GM19324 (cell line): ENCODE results near the gene USP24.
"Not testable (repeated sequence)": the region's sequence is repeated elsewhere in the genome, so short reads cannot be mapped to it uniquely, and the experiment has no call there.

Experiments
- ATAC-seq: cut with Tn5 transposase; IDR thresholded peaks from one replicate; pipeline ENCODE4 v1.9.1; 2021; ENCODE audit warnings: mild to moderate bottlenecking, moderate library complexity; ENCODE audit not compliant: unreplicated experiment, low FRiP score

USP24 gene

DNA sequence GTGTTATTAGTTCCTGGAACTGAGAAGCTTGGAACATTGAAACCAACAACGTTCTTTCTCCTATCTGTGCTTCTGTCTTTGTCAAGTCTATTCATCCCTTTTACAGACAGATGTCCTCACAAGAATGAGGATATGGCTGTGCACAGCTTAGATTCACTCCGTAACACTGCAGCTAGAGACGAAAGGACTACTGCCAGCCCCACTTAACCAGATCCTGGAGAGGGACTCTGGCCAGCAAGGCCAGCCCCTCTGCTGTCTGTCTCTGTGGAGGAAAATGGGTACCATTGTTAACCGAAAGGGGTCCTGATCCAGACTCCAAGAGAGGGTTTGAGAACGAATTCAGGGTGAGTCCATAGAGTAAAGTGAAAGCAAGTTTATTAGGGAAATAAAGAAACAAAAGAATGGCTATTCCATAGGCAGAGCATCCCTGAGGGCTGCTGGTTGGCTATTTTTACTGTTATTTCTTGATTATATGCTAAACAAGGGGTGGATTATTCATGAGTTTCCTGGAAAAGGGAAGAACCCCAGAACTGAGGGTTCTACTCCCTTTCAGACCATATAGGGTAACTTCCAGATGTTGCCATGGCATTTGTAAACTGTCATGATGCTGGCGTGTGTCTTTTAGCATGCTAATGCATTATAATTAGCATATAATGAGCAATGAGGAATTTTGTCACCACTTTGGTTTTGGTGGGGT is 17.4 kb upstream of the USP24 start:
- ATAC-seq = no peak

DNA sequence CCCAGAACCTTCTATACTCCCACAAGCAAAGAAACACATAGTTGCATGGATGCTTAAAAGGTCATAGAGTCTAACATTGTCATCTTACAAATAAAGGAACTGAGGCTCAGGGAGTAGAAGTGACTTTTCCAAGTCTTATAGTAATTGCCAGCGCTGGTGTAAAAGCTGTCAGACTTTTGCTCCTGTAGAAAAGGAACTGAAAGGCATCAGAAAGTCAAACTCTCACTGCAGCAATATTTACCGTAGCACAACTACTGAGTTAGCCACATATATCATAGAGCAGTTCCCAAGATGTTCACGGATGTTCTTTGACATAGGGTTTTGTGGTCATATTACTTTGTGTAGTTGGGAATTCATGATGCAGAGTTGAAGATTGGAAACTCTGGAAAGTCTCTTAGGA is 16.6 kb upstream of the USP24 start:
- no peak for ATAC-seq

DNA sequence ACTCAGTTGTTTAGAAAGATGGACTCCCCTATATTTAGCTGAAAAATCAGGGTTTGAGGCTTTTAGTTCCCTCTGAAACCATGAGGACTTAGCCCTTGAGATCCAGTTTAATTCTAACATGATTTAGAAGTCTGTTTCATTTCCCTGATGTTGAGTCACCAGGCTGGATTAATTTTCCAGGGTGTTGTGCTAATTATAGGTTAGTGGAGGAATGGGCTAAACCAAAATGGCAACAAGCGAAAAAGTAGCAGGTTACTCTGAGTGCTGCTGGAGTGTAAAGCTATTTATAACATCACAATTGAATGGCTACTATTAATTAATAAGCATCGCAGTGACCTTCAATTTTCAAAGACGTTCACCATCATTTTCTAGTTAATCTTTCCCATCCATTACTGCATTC is 15.5 kb upstream of the USP24 start:
- no peak for ATAC-seq

DNA sequence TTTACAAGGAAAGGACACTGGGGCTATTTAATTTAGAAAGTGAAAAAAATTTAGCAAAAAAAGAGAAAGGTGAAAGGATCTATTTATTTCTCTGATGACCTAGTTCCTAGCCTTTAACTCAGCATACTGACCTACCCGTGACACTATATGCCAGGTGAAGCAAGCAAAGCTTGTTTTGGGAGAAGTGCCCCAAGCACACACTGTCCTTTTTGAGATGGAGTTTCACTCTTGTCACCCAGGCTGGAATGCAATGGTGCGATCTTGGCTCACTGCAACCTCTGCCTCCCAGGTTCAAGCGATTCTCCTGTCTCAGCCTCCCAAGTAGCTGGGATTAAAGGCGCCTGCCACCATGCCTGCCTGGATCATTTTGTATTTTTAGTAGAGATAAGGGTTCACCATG is 14.6 kb upstream of the USP24 start:
- ATAC-seq = not testable (repeated sequence)

DNA sequence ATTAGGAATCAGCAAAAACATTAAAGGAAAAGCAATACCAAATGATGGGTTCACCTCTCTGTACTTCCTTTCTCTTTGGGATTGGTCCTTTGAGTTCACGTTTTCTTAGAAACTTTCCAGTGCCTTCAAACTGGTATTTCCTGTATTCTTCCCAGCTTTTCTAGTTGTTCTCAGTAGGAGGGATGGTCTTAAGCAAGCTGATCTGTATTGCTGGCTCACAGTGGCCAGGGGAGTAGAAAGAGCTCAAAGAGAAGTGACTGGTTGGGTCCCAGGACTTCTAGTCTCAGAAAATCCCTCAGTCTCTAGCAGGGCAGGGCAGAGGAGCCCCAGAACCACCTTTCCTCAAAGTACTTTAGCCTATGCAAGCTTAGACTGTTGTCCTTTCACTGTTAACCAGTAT is 10.1 kb upstream of the USP24 start:
- ATAC-seq = no peak

DNA sequence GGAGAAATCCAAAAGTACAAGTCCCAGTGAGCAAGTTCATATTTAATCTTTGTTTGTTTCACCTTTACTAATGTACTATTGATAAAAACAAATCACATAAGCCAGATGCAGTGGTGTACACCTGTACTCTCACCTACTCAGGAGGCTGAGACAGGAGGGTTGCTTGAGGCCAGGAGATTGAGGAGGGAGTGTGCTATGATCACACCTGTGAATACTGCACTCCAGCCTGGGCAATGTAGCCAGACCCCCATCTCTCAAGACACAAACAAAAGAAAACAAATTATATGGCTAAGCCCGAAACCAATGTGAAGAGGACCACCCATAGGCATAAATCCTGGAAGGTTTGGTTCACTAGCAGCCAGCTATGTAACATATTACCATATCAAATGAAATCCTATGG is 9.6 kb upstream of the USP24 start:
- no peak for ATAC-seq

DNA sequence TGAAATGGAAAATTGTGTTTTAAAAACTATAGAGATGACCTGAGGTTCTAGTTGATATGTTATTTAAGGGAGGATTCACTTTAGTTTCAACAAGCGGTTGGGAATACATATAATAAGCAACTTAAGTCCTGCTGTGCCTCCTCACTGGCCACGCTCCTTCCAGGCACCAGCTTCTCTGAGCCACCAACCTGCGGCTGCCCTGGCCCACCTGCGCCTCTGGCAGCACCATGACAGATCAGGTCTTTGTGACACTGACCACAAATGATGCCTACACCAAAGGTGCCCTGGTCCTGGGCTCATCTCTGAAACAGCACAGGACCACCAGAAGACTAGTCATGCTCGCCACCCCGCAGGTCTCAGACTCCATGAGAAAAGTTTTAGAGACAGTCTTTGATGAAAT is 7.0 kb upstream of the USP24 start:
- no peak for ATAC-seq

DNA sequence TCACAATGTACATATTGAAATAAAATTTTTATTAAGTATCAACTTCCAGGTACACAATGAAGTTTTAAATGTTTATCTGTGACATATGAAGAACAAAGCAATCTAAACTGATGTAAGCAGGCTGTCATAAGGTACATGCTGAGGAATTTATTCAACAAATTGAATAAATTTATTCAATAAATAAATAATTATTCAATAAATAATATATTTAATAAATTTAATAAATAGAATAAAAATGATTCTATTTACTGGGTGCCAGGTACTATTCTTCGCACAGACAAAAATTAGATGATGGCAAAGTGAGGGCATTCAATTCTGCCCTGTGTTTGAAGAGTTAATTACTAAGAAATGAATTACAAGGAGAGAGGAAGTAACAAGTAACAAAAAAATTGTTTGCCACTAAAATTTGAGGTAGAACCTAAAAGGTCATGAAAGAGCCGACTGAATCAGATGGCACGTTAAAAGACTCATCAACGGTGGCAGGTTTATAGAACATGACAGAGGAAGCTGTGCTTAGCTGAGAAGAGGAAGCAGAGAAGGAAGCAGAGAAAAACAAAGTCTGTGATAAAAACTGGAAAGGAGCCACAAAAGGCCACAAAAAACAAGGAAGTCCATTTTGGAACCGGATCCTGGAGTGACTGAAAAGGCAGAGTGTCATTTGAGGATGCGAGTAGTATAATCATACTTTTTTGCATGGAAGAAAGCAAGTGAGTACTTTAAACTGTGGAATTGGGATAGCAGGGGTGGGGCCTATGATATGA is 2.2 kb upstream of the USP24 start:
- no peak for ATAC-seq

DNA sequence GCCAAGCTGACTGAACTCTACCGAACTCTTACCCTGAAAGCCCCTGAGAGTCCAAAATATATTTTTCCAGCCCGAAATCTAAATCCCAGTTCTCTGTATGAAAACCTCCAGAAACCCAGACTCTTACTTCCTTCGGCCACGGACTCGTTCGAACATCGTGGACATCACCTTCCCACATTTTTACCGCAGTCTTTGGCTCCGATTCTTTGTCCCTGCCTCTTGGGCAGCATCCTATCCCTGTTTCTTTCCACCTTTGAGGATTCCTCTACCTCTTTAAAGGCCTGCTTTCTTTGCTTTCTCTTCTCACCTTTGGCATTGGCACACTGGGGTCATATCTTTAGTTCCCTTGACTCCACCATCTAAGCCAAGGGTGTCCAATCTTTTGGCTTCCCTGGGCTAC is 932 bp upstream of the USP24 start:
- ATAC-seq = no peak

DNA sequence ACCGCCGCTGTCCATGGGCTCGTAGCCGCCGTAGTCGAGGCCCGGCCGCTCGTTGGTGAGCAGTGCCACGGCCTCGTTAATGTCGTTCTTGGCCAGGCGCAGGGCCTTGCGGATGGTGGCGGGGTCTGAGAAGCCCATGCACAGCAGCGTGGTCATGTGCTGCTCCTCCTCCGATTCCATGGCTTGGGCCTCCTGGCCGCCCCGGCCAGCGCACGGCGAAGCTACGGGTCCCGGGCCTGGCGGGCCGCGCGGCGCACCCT is 300 bp downstream of the USP24 start:
- ATAC-seq = peak; percentile 31

DNA sequence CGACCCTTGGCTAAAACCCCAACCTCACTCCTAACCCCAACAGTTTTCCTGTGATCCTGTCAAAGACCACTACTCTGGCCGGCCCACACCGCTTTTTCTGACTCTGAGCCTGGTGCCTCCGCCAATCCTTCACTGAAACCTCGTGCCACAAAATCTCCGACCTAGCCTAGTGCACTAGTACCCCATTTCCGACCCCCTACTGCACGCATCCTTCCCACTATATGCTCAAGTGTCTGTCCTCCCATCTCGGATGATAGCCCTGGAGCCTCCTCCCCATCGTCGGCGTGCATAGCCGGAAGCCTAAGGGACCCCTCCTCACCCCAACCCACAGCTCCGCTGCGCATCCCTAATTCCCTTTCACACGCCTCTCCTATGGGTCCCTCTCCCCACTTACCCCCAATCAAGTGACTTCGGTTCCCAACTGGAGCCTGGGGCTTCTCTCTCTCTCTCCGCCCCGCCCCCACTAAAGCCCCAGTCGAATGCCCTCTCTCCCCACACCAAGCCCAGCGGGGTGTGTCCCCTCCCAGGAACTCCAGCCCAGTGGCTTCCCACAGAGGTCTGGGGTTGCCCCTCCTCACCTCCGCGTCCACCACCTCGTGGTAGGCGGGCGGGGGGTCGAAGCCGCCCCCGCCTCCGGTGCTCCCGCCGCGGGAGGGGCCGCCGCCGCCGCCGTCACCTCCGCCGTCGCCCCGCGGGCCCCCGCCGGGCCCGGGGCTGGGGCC is 791 bp downstream of the USP24 start:
- peak; percentile 19 for ATAC-seq

DNA sequence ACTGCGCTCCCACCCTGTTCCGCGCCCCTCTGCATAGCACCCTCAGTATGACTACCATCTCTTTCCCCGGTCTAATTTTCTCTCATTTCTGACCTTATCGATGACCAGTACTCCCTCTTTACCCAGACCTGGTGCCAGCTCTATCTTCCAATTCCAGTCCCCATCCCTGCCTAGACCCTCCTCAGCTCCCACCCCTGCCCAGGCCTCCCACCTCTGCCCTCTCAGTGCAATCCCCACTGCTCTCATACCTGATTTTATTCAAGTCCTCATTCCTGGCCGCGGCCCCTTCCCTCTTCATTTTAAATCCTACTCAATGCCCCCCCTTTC is 1.3 kb downstream of the USP24 start:
- no peak for ATAC-seq

DNA sequence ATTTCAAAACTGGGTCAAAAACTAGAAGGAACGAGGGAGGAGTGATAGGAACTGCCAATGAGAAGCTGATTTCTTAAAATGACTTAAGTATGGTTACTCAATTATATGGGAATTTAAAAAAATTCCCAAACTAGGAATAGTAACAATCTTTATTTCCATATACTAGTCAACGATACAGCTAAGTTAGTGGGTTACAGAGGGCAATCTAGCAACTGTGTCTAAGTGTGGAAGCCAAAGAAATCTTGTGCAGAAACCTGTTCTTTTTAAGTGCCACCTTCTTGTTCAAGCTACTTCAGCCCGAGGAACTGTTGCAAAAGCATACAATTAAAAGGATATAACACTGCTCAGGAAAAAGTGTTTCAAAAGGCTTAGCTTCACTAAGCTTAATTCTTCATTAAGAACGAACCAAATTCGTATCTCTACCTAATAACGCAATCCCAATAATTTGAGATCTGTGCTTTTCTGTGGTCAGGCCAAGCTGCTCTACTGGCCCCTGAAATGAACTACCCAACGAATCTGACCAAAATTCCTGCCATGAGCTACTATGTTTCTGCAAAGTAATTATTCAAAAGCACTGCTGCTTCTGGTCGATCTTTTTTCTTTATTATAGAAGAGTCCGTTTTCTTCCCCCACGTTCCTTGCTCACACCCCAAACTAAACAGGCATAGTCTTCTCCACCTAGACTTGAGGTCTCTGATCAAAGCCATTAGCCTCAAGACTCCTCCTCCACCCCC is 1.8 kb downstream of the USP24 start:
- ATAC-seq = no peak

DNA sequence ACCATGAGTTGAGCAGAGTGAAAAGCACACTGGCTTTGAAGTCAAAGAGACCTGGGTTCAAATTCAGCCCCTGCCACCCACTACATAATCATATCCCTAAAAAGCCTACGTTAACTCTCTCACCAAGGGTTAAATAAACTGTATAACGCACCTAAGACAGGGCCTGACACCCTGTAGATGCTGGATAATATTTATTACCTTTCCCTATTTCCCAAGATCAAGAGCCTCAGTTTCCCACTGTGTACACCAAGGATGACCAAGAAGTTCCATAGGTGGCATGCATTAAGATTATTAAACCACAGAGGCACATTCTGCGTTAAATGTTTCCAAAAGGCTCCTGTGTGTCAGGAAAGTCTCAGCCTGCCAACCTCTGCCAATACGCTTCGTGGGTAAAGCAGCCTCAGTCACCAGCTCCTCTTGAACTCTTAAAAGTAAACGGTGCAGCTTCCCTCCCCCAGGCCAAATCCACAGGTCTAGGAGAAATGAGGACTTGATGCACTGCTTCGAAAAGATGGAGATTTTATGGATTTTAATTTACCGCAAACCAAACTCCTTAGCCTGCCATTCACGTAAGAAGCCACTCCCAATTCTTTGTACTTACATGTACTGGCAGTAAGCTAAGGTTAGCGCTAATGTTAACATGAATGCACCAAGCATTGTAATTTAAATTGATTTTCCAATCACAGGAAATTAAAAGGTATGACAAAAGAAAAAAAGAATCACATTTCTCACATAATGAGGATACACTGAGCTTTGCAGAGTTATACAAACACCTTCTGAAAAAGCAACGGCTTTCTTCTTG is 2.6 kb downstream of the USP24 start:
- ATAC-seq = no peak

DNA sequence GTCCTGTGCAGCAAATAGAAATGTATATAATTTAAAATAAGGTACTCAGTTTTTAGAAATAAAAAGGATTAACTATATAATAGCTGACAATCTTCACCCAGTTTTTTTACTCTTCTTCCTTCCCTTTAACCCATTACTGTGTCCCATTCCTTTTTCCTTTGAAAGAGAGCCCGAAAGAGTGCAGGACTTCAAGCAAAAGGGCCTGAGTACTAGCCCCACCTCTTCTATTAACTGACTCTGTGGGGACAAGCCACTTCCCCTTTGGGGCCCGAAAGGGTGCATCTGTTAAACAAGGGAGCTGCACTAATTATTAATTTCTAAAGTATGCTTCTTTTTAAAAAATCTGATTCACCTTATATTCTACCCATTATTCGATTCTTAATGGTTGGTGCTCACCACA is 3.3 kb downstream of the USP24 start:
- ATAC-seq = no peak

DNA sequence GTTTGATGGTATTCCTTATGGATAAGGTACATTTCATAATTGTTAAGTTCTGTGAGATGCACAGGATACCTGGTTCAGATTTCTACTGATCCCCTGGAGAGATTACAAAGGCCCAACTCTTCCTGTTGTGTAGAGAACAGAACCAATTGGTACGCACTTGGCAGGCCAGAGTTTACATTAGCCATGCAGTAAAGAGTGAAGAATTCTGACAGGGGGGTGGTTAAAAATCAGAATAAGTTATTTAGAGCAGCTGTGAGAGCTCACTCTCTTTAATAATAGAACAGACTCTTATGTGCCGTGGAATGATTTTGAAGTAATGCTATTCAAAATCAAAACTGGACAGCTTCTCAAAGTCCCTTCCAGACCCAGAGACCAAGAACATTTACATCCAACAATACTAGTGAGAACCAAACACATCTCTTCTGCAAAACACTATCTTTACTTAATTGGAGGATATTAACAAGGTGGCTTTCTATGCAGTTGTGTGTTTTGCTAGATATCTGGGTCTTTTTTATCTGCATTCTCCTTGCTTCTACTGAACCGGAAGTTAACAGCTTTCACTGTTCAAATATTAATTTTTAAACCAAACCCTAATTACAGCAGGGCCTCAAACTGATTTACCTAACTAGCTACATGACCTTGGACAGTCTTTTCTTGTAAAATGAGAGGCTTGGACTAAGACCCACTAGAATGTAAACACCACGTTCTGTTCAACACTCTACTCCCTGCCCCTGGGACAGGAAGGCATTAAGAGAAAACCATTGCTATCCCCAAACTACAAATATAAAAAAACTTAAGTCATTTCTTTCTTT is 4.0 kb downstream of the USP24 start:
- ATAC-seq = no peak

DNA sequence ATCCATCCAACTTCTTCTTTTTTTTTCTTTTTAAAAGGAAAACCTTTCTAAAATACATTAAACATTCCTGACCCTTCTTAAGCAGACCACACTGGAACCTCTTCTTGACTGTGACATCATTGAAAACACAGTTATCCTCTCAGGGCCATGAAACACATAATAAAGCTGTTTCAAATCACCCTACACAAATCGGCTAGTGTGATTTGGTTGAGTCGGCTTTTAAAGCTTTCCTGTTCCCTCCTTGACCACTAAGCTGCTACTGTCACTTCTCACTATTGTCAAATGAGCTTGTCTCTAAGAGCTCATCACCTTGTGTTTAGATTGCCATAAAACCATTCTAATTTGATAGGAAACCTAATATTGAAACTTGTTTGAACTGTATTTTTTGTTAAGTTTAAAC is 5.9 kb downstream of the USP24 start:
- no peak for ATAC-seq

DNA sequence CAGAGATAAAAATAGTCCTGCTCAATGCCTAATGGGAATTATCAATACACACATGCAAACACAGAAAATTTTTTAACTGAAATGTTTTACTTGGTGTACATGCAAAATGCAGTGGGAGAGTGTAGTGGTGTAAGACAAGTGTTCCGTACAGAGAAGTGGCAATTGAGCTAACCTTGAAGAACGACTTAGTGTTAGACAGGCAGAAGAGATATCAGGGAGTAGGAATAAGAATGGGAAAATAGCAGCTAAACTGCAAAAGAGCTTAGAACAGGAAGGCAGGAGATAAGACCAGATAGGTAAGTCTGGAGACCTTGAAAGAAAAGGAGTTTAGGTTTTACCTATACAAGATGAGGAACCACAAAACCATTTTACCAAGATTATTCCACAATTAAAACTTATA is 9.0 kb downstream of the USP24 start:
- no peak for ATAC-seq

DNA sequence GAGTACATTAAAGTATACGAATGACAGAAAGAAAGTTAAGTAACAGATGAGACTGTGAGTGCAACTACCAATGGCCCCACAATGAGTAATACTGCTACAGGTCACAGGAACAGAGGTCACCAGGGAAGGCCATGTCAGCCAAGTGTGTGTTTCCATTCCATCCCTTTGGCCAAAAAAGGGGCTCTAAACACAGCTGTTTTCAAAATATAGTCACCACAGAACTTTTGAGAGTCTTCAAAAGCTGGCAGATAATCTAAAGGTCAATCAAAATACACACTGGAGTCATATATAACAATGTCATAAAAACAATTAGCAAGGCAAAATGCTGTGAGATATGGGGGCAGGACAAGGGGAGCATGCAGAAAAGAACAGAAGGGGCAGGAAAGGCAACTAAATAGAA is 10.2 kb downstream of the USP24 start:
- no peak for ATAC-seq

DNA sequence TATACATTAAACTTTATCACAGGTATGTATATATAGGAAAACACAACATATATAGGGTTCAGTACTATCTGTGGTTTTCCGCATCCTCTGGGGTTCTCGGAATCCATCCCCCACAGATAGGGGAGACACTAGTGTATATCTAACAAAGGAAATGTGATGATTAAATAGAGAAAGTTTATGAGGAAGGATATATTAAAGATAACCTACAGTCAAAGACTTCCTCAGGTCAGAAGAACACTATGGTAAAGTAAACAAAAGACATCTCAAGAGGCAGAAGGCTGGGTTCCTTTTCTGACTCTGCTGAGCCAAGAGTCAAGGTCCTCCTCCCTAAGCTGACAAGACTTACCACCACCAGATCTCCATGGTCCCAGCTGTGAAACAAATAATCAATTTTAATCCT is 12.1 kb downstream of the USP24 start:
- ATAC-seq = no peak
